IMR-90 (cell line): Measurements from ENCODE around the gene TEX13D. TPM values are rescaled to one million over a fixed set of nuclear protein-coding genes. Genes with fewer than 3 reads are reported as not detected.

ENCODE experiments used
- ATAC-seq: fragments of 200-7000 bp; cut with Tn5 transposase; 2 replicates; pipeline ENCODE4 v1.9.1; 2020; ENCODE audit warnings: low read depth, mild to moderate bottlenecking, moderate library complexity
- BruUV-seq: library from RNA; stranded (reverse); fragments of 400-500 nt; replicated peaks from 2 replicates; lab custom pipeline; 2021; lab: Mats Ljungman, UMichigan
- CTCF ChIA-PET: fragments of 300-600 bp; formaldehyde crosslinking; extraction: SDS; loops from one replicate; lab custom pipeline; 2021; ENCODE audit warnings: antibody characterized with exemption; lab: Yijun Ruan, JAX
- POLR2A ChIA-PET: fragments of 300-600 bp; sonication (Branson Sonifier 250); formaldehyde crosslinking; loops from one replicate; lab custom pipeline; 2022; ENCODE audit warnings: antibody characterized with exemption; ENCODE audit not compliant: unreplicated experiment; lab: Charles Lee
- DNase-seq: peaks from one replicate; pipeline ENCODE4 v3.0.0; 2013
- H2AFZ ChIP-seq: replicated peaks from 2 replicates; pipeline ENCODE3; 2013; ENCODE audit warnings: low read length, mild to moderate bottlenecking; ENCODE audit not compliant: poor library complexity
- H2AK5ac ChIP-seq: 2 replicates; pipeline ENCODE4 v1.6.1; 2013; ENCODE audit warnings: low read depth, low read length, inconsistent platforms
- H2AK9ac ChIP-seq: replicated peaks from 2 replicates; pipeline ENCODE3; 2013; ENCODE audit warnings: mild to moderate bottlenecking, low read depth, low read length, moderate library complexity; ENCODE audit not compliant: poor library complexity
- H2BK120ac ChIP-seq: 2 replicates; pipeline ENCODE4 v1.6.1; 2013; ENCODE audit warnings: low read depth, low read length, inconsistent platforms
- H2BK15ac ChIP-seq: 3 replicates; pipeline ENCODE4 v1.6.1; 2013; ENCODE audit warnings: low read depth, low read length, inconsistent platforms
- H2BK20ac ChIP-seq: 2 replicates; pipeline ENCODE4 v1.6.1; 2013; ENCODE audit warnings: low read depth, mild to moderate bottlenecking, inconsistent platforms, low read length, moderate library complexity
- H2BK5ac ChIP-seq: 2 replicates; pipeline ENCODE4 v1.6.1; 2013; ENCODE audit warnings: mild to moderate bottlenecking, low read depth, low read length, inconsistent platforms; ENCODE audit not compliant: poor library complexity, severe bottlenecking
- H3K14ac ChIP-seq: replicated peaks from 2 replicates; pipeline ENCODE4 v1.6.1; 2013; ENCODE audit warnings: low read depth, low read length, inconsistent platforms
- H3K18ac ChIP-seq: 2 replicates; pipeline ENCODE4 v1.6.1; 2013; ENCODE audit warnings: low read depth, low read length, control low read depth
- H3K23ac ChIP-seq: 2 replicates; pipeline ENCODE4 v1.6.1; 2013; ENCODE audit warnings: low read depth, low read length, inconsistent platforms
- H3K27ac ChIP-seq: 2 replicates; pipeline ENCODE4 v1.5.1; 2013; ENCODE audit warnings: mild to moderate bottlenecking, control low read depth, low read length; ENCODE audit not compliant: insufficient read depth
- H3K27me3 ChIP-seq: 2 replicates; pipeline ENCODE4 v1.6.1; 2013; ENCODE audit warnings: low read length; ENCODE audit not compliant: control insufficient read depth, insufficient read depth
- H3K36me3 ChIP-seq: 2 replicates; pipeline ENCODE4 v1.6.1; 2013; ENCODE audit warnings: low read length, mixed read lengths; ENCODE audit not compliant: control insufficient read depth, insufficient read depth
- H3K4ac ChIP-seq: 2 replicates; pipeline ENCODE4 v1.6.1; 2013; ENCODE audit warnings: low read depth, low read length, inconsistent platforms
- H3K4me1 ChIP-seq: 2 replicates; pipeline ENCODE4 v1.6.1; 2013; ENCODE audit warnings: low read length, mixed read lengths; ENCODE audit not compliant: control insufficient read depth, insufficient read depth
- H3K4me2 ChIP-seq: 2 replicates; pipeline ENCODE4 v1.6.1; 2013; ENCODE audit warnings: low read depth, mild to moderate bottlenecking, control low read depth, low read length, moderate library complexity
- H3K4me3 ChIP-seq: 2 replicates; pipeline ENCODE4 v1.5.1; 2013; ENCODE audit warnings: low read depth, mild to moderate bottlenecking, control low read depth, low read length, moderate library complexity; ENCODE audit not compliant: insufficient read depth
- H3K56ac ChIP-seq: 2 replicates; pipeline ENCODE4 v1.6.1; 2013; ENCODE audit warnings: low read length, inconsistent platforms; ENCODE audit not compliant: insufficient read depth; ENCODE audit errors: extremely low read depth
- H3K79me1 ChIP-seq, 2 experiments: 2 replicates each; pipeline ENCODE4 v1.6.1; 2013; ENCODE audit warnings: low read length in 2 of 2, inconsistent platforms in 1 of 2, low read depth in 1 of 2
- H3K9ac ChIP-seq: 2 replicates; pipeline ENCODE4 v1.6.1; 2013; ENCODE audit warnings: low read depth, low read length, control low read depth
- H3K9me1 ChIP-seq: 2 replicates; pipeline ENCODE4 v1.6.1; 2013; ENCODE audit warnings: low read length, inconsistent platforms; ENCODE audit not compliant: insufficient read depth
- H3K9me3 ChIP-seq: 2 replicates; pipeline ENCODE4 v1.6.1; 2013; ENCODE audit warnings: low read length; ENCODE audit not compliant: control insufficient read depth, insufficient read depth
- H4K20me1 ChIP-seq: 2 replicates; pipeline ENCODE4 v1.6.1; 2013; ENCODE audit warnings: low read length, inconsistent platforms; ENCODE audit not compliant: insufficient read depth
- H4K5ac ChIP-seq: 2 replicates; pipeline ENCODE4 v1.6.1; 2013; ENCODE audit warnings: mild to moderate bottlenecking, low read depth, low read length, control low read depth
- H4K8ac ChIP-seq, 2 experiments: 2 replicates each; pipeline ENCODE4 v1.6.1; 2013; ENCODE audit warnings: low read depth in 2 of 2, low read length in 2 of 2, control low read depth in 1 of 2, inconsistent platforms in 1 of 2
- H4K91ac ChIP-seq: 2 replicates; pipeline ENCODE4 v1.6.1; 2013; ENCODE audit warnings: low read depth, low read length, inconsistent platforms; ENCODE audit not compliant: insufficient read depth
- BHLHE40 ChIP-seq: fragments of 150-350 bp; IDR thresholded peaks from 2 replicates; pipeline ENCODE4 v1.6.1; 2016; ENCODE audit warnings: mild to moderate bottlenecking, low read depth, low read length
- CEBPB ChIP-seq: IDR thresholded peaks from 2 replicates; pipeline ENCODE4 v1.6.1; 2012; ENCODE audit warnings: low read depth, low read length, improper control_type of control experiment
- CHD1 ChIP-seq: IDR thresholded peaks from 2 replicates; pipeline ENCODE4 v1.6.1; 2012; ENCODE audit warnings: low read depth, low read length, improper control_type of control experiment
- FOS ChIP-seq: fragments of 150-350 bp; IDR thresholded peaks from 2 replicates; pipeline ENCODE4 v1.6.1; 2016; ENCODE audit warnings: low read depth, low read length
- MAFK ChIP-seq: IDR thresholded peaks from 2 replicates; pipeline ENCODE4 v1.6.1; 2012; ENCODE audit warnings: low read depth, low read length, improper control_type of control experiment
- NFE2L2 ChIP-seq: fragments of 150-350 bp; IDR thresholded peaks from 2 replicates; pipeline ENCODE4 v1.6.1; 2016; ENCODE audit warnings: low read depth, mild to moderate bottlenecking, low read length
- POLR2A ChIP-seq: IDR thresholded peaks from 2 replicates; pipeline ENCODE4 v1.6.1; 2012; ENCODE audit warnings: mild to moderate bottlenecking, low read depth, low read length
- WGBS, 2 experiments: methylation state at CpG; one replicate each; pipeline versions ENCODE4 v1.1.5 to v1.1.7; 2013; ENCODE audit warnings: missing lambda C conversion rate in 2 of 2; ENCODE audit not compliant: insufficient read length in 1 of 2; ENCODE audit errors: extremely low coverage in 2 of 2; 5-methylcytosine and 5-hydroxymethylcytosine counted together
- dilution Hi-C: fragments of 300-500 bp; cut with HindIII; formaldehyde crosslinking; loops from one replicate; pipeline ENCODE4 v1.14.3; 2018; ENCODE audit warnings: low sequenced_read_pairs; ENCODE audit not compliant: unreplicated experiment
- in situ Hi-C: fragments of 300-500 bp; cut with MboI; formaldehyde crosslinking; loops from 3 replicates; pipeline ENCODE4 v1.14.3; 2019; ENCODE audit warnings: low sequenced_read_pairs, inconsistent platforms, mixed read lengths
- intact Hi-C: fragments of 100-400 bp; cut with micrococcal nuclease; formaldehyde crosslinking; loops from 2 replicates; pipeline ENCODE4 v1.10.0; 2022
- polyA plus RNA-seq, 3 experiments: library from polyadenylated mRNA; depleted of rRNA; stranded (reverse); fragments of >200 nt; gene quantifications; 2 replicates each; pipeline ENCODE4 v1.2.3, GENCODE V29; 2012; ENCODE audit warnings: low replicate concordance in 1 of 3
- total RNA-seq: library from RNA; depleted of rRNA; stranded (reverse); fragments of >200 nt; gene quantifications from 2 replicates; pipeline ENCODE4 v1.2.3, GENCODE V29; 2012
- TF ChIP-seq, protein P1 (sequence below): conservative IDR thresholded peaks from 2 replicates; pipeline ENCODE4 v1.5.1; 2012; ENCODE audit warnings: mild to moderate bottlenecking, low read depth, low read length, improper control_type of control experiment

Gene TEX13D
- total and polyA plus RNA-seq, 2 of the 4 experiments (the other 2 are of a cell fraction) = not detected

GRCh38 chrX:124338733-124339514 is 6.5 kb downstream of the TEX13D start:
- no peak overlapping the region for H2BK5ac ChIP-seq
- H3K18ac ChIP-seq = no peak overlapping the region
- no TSS peak for BruUV-seq
- no peak overlapping the region for H2AFZ ChIP-seq
- ChIA-PET POLR2A (no interaction called here), CTCF (no interaction called here)
- no peaks in the 10 kb centered on the region for H3K79me1 ChIP-seq
- no peak overlapping the region for H3K27ac ChIP-seq
- no peaks in the 10 kb centered on the region for H3K9me3 ChIP-seq
- no peak overlapping the region for H2AK5ac ChIP-seq
- H4K8ac ChIP-seq = no peak overlapping the region
- no peak overlapping the region for H4K5ac ChIP-seq
- ATAC-seq = no peak
- intact Hi-C loops = no loop called here
- dilution Hi-C loops = no loop called here
- H2BK15ac ChIP-seq = no peak overlapping the region
- WGBS, 2 experiments = no CpG with 5 or more reads among the region's 6 CpGs
- in situ Hi-C loops = no loop called here
- H3K4me2 ChIP-seq = no peak overlapping the region
- H3K9me1 ChIP-seq = no peaks in the 10 kb centered on the region
- DNase-seq = no peak
- H3K4me3 ChIP-seq = no peak overlapping the region
- no peaks in the 10 kb centered on the region for H3K36me3 ChIP-seq
- H4K20me1 ChIP-seq = no peaks in the 10 kb centered on the region
- no peak overlapping the region for H3K9ac ChIP-seq
- H2BK20ac ChIP-seq = no peak overlapping the region
- TF ChIP-seq POLR2A (no peak), NFE2L2 (no peak), MAFK (peak; percentile 44), FOS (no peak), BHLHE40 (no peak), CHD1 (no peak), CEBPB (no peak)
- TF ChIP-seq, protein P1, sequence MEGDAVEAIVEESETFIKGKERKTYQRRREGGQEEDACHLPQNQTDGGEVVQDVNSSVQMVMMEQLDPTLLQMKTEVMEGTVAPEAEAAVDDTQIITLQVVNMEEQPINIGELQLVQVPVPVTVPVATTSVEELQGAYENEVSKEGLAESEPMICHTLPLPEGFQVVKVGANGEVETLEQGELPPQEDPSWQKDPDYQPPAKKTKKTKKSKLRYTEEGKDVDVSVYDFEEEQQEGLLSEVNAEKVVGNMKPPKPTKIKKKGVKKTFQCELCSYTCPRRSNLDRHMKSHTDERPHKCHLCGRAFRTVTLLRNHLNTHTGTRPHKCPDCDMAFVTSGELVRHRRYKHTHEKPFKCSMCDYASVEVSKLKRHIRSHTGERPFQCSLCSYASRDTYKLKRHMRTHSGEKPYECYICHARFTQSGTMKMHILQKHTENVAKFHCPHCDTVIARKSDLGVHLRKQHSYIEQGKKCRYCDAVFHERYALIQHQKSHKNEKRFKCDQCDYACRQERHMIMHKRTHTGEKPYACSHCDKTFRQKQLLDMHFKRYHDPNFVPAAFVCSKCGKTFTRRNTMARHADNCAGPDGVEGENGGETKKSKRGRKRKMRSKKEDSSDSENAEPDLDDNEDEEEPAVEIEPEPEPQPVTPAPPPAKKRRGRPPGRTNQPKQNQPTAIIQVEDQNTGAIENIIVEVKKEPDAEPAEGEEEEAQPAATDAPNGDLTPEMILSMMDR = no peak
- no peaks in the 10 kb centered on the region for H3K27me3 ChIP-seq
- H2AK9ac ChIP-seq = no peak overlapping the region
- no peak overlapping the region for H3K4ac ChIP-seq
- H3K23ac ChIP-seq = no peak overlapping the region
- no peak overlapping the region for H4K91ac ChIP-seq
- H3K14ac ChIP-seq = no peak overlapping the region
- no peak overlapping the region for H3K56ac ChIP-seq
- no peak overlapping the region for H2BK120ac ChIP-seq
- no peaks in the 10 kb centered on the region for H3K4me1 ChIP-seq
